Fibroblast of pulmonary artery (primary cell): ENCODE results near the gene NSL1.

Source experiments
- DNase-seq: peaks from one replicate; pipeline ENCODE4 v3.0.0-alpha.2; 2010; ENCODE audit warnings: low read depth
- H3K4me3 ChIP-seq: replicated peaks from 2 replicates; pipeline ENCODE4 v1.5.1; 2011; ENCODE audit warnings: low read depth, mild to moderate bottlenecking, control low read depth, low read length, moderate library complexity
- TF ChIP-seq, protein P1 (sequence below): IDR thresholded peaks from 2 replicates; pipeline ENCODE4 v1.5.1; 2011; ENCODE audit warnings: mild to moderate bottlenecking, control low read depth, low read length, inconsistent platforms; ENCODE audit errors: missing control alignments

The NSL1 gene

DNA sequence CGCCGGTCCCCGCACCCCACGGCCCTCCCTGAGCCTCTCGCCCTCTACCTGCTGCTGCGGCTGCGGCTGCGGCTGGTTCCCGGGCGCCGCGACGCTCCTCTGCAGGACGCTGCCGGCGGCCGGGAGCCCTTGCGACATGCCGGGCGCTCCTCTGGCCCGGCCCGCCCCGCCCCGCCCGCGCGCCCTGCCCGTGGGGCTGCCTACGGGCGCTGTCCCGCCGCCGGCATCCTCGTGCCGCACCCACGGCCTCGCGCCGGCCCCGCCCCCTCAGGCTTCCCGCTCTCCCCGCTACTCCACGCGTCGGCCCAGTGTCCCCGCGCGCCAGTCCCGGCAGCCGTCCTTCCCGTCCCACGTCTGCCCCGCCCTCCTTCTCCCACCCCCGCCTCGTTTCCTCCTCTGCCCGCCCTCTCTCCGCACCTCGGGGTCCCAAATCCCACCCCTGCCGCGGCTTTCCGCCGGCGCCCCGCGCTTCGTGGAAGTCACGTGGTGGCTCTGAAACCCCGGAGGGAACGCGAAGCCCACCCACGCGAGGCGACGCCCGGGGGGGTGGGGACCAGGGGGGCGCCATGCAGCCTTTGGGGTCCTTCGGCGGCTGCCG is 91.9 kb downstream of the NSL1 start, which contains the start of gene BATF3:
Gene BATF3 (minus strand): TSS at position 216 of the 598 bp plus-strand sequence. CDS start 78 bp downstream, at position 138.
- DNase-seq = no peak
- TF ChIP-seq, protein P1, sequence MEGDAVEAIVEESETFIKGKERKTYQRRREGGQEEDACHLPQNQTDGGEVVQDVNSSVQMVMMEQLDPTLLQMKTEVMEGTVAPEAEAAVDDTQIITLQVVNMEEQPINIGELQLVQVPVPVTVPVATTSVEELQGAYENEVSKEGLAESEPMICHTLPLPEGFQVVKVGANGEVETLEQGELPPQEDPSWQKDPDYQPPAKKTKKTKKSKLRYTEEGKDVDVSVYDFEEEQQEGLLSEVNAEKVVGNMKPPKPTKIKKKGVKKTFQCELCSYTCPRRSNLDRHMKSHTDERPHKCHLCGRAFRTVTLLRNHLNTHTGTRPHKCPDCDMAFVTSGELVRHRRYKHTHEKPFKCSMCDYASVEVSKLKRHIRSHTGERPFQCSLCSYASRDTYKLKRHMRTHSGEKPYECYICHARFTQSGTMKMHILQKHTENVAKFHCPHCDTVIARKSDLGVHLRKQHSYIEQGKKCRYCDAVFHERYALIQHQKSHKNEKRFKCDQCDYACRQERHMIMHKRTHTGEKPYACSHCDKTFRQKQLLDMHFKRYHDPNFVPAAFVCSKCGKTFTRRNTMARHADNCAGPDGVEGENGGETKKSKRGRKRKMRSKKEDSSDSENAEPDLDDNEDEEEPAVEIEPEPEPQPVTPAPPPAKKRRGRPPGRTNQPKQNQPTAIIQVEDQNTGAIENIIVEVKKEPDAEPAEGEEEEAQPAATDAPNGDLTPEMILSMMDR = no peak
- H3K4me3 ChIP-seq = peak within 1 kb of the TSS; percentile 56

DNA sequence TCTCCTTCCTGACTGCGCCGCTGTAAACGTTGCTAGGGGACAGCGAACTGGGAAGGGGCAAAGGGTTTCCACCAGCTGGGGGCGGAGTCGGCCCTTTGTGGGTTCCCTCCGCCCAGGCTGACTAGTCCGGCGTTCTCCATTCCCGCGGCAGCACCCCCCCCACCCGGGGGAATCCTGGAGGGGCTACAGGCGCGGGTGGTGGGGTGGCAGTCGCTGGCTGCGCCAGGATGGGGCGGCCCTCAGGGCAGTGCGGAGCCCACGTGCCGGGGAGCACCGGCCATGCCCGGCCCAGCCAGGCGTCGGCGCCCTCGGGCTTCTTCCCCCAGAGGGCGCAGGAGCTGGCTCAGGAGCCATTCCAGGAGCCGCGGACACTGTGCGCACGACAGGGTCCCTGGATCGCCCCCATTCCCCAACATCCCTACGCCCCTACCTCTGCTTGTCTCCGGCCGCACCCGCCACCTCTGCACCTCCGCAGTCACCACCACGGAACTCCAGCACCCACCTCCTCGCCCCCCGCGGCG is 92.4 kb downstream of the NSL1 start:
- peak overlapping the region; percentile 56 for H3K4me3 ChIP-seq
- peak; percentile 27 for DNase-seq
- TF ChIP-seq, protein P1 = peak; percentile 33

DNA sequence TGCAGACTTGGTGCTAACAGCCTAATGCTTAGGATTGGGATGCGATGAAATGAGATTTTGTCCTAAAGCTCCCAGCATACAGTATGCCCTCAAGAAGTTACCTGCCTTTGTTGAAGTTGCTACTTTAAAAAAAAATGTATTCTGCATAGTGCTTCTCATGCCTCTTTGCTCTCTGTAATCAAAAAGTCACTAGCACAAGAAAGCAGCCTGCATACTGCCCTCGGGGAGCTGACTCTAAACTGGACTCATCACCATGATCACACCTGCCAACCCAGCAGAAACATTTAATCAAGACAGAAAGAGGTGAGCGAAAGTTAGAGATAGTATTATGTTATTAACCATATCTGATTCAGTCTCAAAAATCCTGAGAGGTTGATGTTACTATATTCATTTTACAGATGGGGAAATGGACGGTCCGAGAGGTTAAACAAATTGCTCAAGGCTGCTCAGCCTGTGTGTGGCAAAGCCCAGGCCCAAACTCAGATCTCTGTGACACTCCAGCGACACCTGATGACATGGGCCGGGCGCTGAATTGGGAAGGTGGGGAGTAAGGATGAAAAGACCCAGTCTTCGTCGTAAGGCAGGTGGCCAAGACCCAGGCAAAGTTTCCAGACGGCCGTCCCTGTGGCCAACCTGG is 93.0 kb downstream of the NSL1 start:
- TF ChIP-seq, protein P1 = no peak
- no peak for DNase-seq
- peak overlapping the region; percentile 56 for H3K4me3 ChIP-seq

DNA sequence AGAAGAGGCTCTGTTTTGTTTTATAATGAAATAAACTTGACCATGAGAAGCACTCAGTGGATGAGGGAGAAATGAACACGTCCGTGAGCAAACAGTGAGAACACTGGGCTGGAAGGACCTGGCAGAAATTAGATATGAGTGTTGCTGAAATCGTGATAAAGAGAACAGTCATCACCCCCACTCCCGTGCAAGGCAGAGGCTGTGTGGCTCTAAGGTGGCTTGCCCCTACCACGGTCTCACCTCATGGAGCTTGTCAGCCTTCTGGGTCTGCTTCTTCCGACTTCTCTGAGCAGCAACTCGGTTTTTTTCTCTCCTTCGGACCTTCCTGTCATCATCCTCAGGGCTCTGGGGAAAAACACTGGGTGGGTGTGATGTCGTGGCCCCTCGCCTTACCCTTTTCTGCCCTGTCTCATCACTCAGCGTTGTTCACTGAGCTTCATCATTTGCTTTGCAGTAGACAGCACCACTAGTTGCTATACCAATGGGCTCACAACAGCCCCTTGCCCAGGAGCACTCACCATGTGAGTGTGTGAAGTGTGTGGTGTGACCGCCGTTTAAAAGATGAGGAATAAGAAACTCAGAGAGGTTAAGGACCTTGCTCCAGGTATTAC is 94.8 kb downstream of the NSL1 start:
- TF ChIP-seq, protein P1 = no peak
- DNase-seq = no peak
- no peak overlapping the region for H3K4me3 ChIP-seq

DNA sequence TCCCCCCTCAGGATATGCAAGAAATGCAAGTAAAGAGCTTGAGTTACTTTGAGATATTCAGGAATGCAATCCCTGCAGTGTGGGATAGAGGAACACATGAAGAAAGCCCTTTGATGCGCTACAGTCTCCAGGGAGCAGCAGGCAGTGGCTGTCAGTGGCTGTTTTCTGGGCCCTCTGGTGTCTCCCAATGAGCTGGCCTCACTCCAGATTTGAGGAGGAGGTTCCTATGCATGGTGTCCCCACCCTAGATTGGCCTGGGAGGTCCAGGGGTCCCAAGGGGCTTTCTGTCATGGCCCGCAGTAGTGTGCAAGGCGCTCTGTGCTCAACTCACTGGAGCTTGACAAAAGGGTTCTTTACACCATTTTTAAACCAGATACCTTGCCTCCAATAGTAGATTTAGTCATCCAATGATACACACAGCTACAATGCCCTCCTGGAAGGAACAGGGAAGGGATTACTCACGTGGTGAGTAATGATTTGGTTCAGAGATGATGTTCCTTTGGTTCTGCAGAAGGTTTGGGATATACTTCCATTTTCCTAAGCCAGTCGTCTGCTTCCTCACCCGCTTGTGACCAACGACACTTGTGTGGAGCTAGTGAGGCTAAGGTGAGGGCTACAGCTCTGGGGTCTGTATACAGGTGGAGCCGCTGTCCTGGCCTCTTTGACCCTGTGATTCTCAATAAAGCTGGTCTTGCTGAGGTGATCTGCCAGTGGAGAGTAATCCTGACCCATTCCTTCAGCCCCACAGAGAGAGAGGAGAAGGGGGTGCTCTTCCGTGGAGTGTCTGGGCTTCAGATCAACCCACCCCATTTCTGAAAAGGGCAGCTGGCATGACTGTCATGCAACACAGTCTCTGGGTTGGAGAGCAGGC is 98.6 kb downstream of the NSL1 start:
- TF ChIP-seq, protein P1 = no peak
- no peak overlapping the region for H3K4me3 ChIP-seq
- no peak for DNase-seq

DNA sequence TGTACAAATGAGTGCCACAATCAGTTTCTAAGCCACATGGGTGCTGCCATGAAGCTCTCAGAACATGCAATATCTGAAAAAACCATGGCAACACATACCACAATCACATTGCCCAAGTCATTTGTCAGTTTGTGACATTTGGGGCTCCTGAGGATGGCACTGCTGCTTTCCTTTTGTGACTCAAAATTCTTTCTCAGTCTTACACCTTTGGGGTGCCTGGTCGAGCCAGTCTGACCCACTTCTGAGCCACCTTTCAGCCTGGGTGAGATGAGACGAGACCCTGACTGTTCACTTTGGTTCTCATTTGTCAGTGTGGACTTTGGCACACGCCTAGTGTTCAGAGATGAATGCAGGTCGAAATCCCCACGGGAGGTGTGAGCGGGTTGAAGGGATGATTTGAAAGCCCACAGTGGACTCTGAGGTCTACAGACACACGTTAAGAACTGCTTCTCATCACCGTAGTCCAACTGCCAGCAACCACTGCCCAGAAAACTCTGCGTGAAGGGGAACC is 100.0 kb downstream of the NSL1 start:
- H3K4me3 ChIP-seq = no peak overlapping the region
- TF ChIP-seq, protein P1 = no peak
- DNase-seq = no peak
